ENCODE measurements around the gene SLC16A1. TPM values are rescaled to one million over a fixed set of nuclear protein-coding genes. Genes with fewer than 3 reads are reported as not detected.
"Not testable (repeated sequence)": the region's sequence is repeated elsewhere in the genome, so short reads cannot be mapped to it uniquely, and the experiment has no call there.

SLC16A1 gene
- total RNA-seq, 1 experiment from 2014 or later, result 101 TPM

DNA sequence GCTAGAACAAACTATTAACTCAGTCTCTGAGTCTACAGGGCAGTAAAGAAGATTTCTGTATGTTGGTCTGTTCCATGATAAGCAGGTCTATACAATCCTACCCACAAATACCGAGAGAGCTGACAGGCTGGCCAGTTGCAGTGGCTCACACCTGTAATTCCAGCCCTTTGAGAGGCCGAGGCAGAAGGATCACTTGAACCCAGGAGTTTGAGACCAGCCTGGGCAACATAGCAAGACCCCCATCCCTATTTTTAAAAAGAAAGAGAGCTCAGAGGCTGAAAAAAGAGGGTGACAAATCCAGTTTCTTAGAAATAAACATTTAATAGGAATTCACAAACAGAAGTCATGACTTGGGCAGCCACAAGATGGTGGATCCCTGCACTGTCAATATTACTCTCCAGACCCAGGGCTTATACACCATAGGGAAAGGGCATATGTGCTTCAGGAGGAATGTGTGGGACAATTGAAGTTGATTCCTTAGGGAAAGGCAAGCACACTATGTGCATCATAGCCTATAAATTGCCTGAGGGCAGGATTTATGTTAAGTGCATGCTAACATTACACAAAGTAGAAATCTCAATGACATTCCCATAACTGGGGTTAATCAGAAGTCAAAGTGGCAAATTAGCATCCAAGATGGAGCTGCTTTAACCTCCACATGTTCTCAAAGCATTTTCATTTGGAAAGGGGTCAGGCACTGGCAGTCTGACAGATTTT, 66.8 kb downstream of the SLC16A1 start:
- ChIA-PET POLR2A (ENCODE audit: low non-redundant PET) (no interaction called here), CTCF (no interaction called here)
- H3K9me3 ChIP-seq (ENCODE audit: low read depth, low read length, poor library complexity, severe bottlenecking), result peaks cover 4% of the 10 kb centered on the region
- H3K27ac ChIP-seq (ENCODE audit: low read depth, low read length, poor library complexity, severe bottlenecking), result no peak overlapping the region
- intact Hi-C loops (cut with micrococcal nuclease; ENCODE audit: unreplicated experiment), result no loop called here
- no peaks in the 10 kb centered on the region for H3K36me3 ChIP-seq (ENCODE audit: insufficient read depth, low read length, poor library complexity, severe bottlenecking)
- TF ChIP-seq EZH2 (IDR thresholded peaks at IDR 0.05; ENCODE audit: borderline replicate concordance, low read depth, low read length, poor library complexity, severe bottlenecking), result no peak
- TF ChIP-seq, protein P1, sequence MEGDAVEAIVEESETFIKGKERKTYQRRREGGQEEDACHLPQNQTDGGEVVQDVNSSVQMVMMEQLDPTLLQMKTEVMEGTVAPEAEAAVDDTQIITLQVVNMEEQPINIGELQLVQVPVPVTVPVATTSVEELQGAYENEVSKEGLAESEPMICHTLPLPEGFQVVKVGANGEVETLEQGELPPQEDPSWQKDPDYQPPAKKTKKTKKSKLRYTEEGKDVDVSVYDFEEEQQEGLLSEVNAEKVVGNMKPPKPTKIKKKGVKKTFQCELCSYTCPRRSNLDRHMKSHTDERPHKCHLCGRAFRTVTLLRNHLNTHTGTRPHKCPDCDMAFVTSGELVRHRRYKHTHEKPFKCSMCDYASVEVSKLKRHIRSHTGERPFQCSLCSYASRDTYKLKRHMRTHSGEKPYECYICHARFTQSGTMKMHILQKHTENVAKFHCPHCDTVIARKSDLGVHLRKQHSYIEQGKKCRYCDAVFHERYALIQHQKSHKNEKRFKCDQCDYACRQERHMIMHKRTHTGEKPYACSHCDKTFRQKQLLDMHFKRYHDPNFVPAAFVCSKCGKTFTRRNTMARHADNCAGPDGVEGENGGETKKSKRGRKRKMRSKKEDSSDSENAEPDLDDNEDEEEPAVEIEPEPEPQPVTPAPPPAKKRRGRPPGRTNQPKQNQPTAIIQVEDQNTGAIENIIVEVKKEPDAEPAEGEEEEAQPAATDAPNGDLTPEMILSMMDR (conservative IDR thresholded peaks at IDR 0.05; ENCODE audit: low read depth, low read length), result no peak
- H3K4me3 ChIP-seq (ENCODE audit: low read depth, low read length, poor library complexity, severe bottlenecking), result no peak overlapping the region
- BruUV-seq (replicated peaks), result no TSS peak
- no peaks in the 10 kb centered on the region for H3K27me3 ChIP-seq (replicated peaks; ENCODE audit: insufficient read depth, low read depth, low read length, poor library complexity)
- H3K4me1 ChIP-seq (ENCODE audit: insufficient read depth, low read length, poor library complexity, severe bottlenecking), result no peaks in the 10 kb centered on the region
- no peak for DNase-seq (ENCODE audit: low spot score)

DNA sequence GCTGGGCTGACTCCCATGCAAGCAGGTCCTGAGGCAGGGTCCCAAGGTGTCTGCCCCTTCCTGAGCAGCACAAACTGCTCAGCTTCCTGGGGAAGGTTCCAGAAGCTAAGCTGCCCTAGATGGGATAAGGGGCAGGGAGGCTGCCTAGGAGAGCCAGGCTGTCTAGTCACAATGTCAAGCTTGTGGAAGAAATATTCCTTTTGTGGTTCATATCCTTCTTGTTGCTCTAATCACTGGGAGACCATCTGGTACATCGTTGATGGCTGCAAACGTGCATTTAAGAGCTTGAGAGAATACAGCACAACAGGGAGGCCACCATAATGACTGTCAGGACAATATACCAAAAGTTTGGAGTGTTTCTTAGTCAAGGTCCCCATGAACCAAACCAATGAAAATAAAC, 67.4 kb downstream of the SLC16A1 start:
- H3K27ac ChIP-seq (ENCODE audit: low read depth, low read length, poor library complexity, severe bottlenecking), result no peak overlapping the region
- H3K4me1 ChIP-seq (ENCODE audit: insufficient read depth, low read length, poor library complexity, severe bottlenecking), result no peaks in the 10 kb centered on the region
- H3K27me3 ChIP-seq (replicated peaks; ENCODE audit: insufficient read depth, low read depth, low read length, poor library complexity), result no peaks in the 10 kb centered on the region
- ChIA-PET POLR2A (ENCODE audit: low non-redundant PET) (no interaction called here), CTCF (no interaction called here)
- intact Hi-C loops (cut with micrococcal nuclease; ENCODE audit: unreplicated experiment), result no loop called here
- no peak overlapping the region for H3K4me3 ChIP-seq (ENCODE audit: low read depth, low read length, poor library complexity, severe bottlenecking)
- no TSS peak for BruUV-seq (replicated peaks)
- no peak for TF ChIP-seq EZH2 (IDR thresholded peaks at IDR 0.05; ENCODE audit: borderline replicate concordance, low read depth, low read length, poor library complexity, severe bottlenecking)
- TF ChIP-seq, protein P1 (conservative IDR thresholded peaks at IDR 0.05; ENCODE audit: low read depth, low read length), result no peak
- H3K36me3 ChIP-seq (ENCODE audit: insufficient read depth, low read length, poor library complexity, severe bottlenecking), result no peaks in the 10 kb centered on the region
- no peak for DNase-seq (ENCODE audit: low spot score)
- H3K9me3 ChIP-seq (ENCODE audit: low read depth, low read length, poor library complexity, severe bottlenecking), result peaks cover 4% of the 10 kb centered on the region

DNA sequence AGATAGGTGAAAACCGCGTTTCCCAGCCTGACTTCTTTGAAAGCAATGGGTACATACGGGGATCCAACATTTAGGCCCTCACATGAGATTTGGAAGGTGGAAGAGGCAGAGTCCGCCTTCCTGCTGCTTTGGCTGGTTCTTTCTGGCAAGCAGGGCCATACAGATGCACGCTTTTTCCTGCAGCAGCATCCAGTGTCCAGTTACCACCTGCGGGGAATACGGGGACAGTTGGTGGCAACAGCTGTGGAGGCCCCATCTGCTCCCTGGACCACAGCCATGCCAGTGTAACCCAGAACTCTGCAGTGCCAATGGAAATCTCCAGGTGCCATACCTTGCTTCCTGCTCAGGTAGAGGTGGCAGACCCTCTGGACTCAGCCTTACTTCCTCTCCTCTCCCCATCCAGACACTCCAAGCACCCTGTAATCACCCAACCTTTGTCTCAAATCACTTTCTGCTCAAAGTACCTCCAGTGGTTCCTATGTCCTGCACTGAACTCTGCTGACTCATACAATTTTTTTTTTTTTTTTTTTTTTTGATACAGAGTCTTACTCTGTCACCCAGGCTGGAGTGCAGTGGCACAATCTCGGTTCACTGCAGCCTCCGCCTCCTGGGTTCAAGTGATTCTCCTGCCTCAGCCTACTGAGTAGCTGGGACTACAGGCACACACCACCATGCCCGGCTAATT, 68.3 kb downstream of the SLC16A1 start:
- no TSS peak for BruUV-seq (replicated peaks)
- H3K36me3 ChIP-seq (ENCODE audit: insufficient read depth, low read length, poor library complexity, severe bottlenecking), result no peaks in the 10 kb centered on the region
- H3K4me1 ChIP-seq (ENCODE audit: insufficient read depth, low read length, poor library complexity, severe bottlenecking), result no peaks in the 10 kb centered on the region
- TF ChIP-seq, protein P1 (conservative IDR thresholded peaks at IDR 0.05; ENCODE audit: low read depth, low read length), result no peak
- POLR2A ChIA-PET (ENCODE audit: low non-redundant PET), result no interaction called here
- no peaks in the 10 kb centered on the region for H3K27me3 ChIP-seq (replicated peaks; ENCODE audit: insufficient read depth, low read depth, low read length, poor library complexity)
- no peak overlapping the region for H3K4me3 ChIP-seq (ENCODE audit: low read depth, low read length, poor library complexity, severe bottlenecking)
- H3K27ac ChIP-seq (ENCODE audit: low read depth, low read length, poor library complexity, severe bottlenecking), result no peak overlapping the region
- DNase-seq (ENCODE audit: low spot score), result no peak
- CTCF ChIA-PET, result no interaction called here
- no peaks in the 10 kb centered on the region for H3K9me3 ChIP-seq (ENCODE audit: low read depth, low read length, poor library complexity, severe bottlenecking)
- intact Hi-C loops (cut with micrococcal nuclease; ENCODE audit: unreplicated experiment), result no loop called here

DNA sequence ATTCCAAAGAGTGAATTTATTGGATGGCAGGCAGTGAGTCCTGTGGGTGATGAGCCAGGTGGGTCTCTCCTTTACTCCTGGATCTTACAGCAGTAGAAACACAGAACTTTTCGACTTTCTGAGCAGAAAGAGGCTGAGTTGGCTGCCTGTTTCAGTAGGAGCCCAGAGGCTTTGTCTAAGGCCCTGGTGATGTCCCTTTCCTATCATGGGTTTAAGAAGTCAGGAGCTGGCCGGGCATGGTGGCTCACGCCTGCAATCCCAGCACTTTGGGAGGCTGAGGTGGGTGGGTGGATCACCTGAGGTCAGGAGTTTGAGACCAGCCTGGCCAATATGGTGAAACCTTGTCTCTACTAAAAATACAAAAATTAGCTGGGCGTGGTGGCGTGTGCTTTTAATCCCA, 71.0 kb downstream of the SLC16A1 start:
- POLR2A ChIA-PET (ENCODE audit: low non-redundant PET); intact Hi-C loops (cut with micrococcal nuclease; ENCODE audit: unreplicated experiment); H3K36me3 ChIP-seq (ENCODE audit: insufficient read depth, low read length, poor library complexity, severe bottlenecking); H3K9me3 ChIP-seq (ENCODE audit: low read depth, low read length, poor library complexity, severe bottlenecking); H3K27ac ChIP-seq (ENCODE audit: low read depth, low read length, poor library complexity, severe bottlenecking); DNase-seq (ENCODE audit: low spot score); BruUV-seq (replicated peaks); H3K4me1 ChIP-seq (ENCODE audit: insufficient read depth, low read length, poor library complexity, severe bottlenecking); H3K4me3 ChIP-seq (ENCODE audit: low read depth, low read length, poor library complexity, severe bottlenecking); CTCF ChIA-PET; H3K27me3 ChIP-seq (replicated peaks; ENCODE audit: insufficient read depth, low read depth, low read length, poor library complexity): not testable (repeated sequence)
